Hippocampal formation (tissue), 2 donors: ENCODE results near the gene VN1R5.
"Not testable (repeated sequence)": the region's sequence is repeated elsewhere in the genome, so short reads cannot be mapped to it uniquely, and the experiment has no call there.

Source experiments
- DNase-seq, 2 donors: peaks; one replicate each; lab custom pipeline; 2025; lab: John Stamatoyannopoulos, UW

Gene VN1R5

DNA sequence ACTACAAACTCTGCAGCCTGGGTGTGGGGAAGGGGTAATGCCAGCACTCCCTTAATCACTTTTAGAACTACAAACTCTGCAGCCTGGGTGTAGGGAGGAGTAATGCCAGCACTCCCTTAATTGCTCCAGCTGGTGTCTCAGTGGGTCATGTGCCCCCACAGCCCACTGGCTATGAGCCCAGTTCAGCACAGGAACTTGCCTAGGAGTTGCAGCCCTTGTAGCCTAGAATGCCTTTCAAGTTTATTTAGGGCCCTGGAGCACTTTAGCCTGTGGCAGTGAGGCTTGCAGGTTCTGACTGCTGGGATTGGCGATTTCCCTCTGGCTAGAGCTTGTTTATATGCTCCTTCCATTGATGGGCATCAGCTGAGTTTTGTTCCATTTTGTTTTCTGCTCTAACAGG lies 17.1 kb downstream of the VN1R5 start:
- peak; percentile 24 to 36 for DNase-seq

GRCh38 chr1:247274605-247275256 lies 18.9 kb downstream of the VN1R5 start:
- no peak for DNase-seq

GRCh38 chr1:247277191-247277590 lies 21.3 kb downstream of the VN1R5 start:
- DNase-seq = no peak

DNA sequence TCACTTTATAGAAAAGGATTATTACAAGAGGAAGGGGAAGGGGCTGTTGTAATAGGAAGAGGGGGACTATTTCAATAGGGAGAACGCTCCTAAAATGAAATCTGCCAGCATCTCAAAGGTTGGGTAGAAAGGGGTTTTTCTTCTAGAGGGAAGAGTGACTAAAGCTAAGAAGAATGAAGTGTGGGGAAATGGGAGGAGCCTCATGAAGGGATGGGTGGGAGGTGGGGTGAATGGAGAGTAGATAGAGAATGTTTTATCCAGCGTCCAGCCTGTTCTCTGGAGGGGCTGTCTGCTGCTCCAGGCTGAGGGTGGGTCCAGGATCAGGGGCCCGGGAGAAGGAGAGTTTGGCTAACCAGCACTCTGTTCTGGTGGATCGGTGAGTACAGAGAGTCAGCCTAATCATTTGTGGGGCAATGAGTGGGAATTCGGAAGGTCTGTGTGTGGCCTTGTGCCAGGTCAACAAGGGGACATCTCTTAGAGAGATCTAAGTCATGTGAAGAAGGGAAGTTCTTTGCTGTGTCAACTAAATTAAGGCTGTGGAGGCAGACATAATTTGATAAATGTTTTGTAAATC lies 25.2 kb downstream of the VN1R5 start:
- no peak for DNase-seq

DNA sequence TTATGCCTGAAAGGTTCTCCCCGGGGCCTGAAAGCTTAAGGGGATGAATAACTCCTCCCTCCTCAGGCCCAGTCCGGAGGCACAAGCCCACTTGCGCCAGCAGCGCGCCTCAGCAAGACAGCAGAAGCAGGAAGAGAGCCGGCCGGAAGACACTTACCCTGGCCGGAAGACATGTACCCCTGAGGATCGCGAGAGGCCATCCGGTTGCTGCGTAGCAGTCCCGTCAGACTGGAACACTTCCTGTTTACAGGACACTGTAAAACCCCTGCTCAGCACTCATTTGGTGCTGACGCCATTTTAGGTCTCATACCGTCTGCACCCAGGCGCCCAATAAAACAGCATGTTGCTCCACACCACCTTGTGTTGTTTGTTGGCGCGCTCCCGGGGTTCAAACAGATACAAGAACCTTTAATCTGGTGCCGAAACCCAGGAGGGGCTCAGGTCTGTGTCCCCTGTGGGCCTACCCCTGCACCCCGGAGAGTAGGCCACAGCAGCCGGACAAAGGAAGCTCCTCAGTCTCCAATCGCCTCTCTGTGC lies 30.3 kb downstream of the VN1R5 start:
- no peak for DNase-seq

- no peak for DNase-seq
Measured at GRCh38 chr1:247287460-247287859, 31.6 kb downstream of the VN1R5 start.

GRCh38 chr1:247288341-247288740 lies 32.5 kb downstream of the VN1R5 start:
- DNase-seq = no peak

DNA sequence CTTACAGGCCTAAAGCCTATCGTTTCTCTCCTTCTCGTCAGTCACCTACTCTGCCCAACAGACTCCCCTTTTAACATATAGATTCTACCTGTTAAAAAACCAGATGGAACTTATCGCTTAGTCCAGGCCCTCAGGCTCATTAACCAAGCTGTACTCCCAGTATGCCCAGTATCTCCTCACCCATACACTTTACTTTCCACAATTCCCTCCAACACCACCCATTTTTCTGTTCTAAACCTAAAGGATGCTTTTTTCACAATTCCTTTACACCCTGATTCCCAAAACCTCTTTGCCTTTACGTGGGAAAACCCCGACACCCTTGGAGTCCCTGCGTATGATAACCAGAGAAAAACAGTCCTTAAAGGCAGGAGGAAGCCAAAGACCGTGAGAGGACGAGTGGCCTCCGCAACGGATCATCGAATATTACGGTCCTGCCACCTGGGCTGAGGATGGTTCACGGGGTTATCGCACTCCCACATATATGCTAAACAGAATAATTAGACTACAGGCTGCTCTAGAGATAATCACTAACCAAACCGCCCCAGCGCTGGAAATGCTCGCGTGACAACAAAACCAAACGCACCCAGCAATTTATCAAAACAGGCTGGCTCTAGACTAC lies 33.5 kb downstream of the VN1R5 start:
- DNase-seq = not testable (repeated sequence)

- DNase-seq = no peak
Measured at GRCh38 chr1:247290576-247290975, 34.7 kb downstream of the VN1R5 start.

- no peak for DNase-seq
Measured at GRCh38 chr1:247291161-247291560, 35.3 kb downstream of the VN1R5 start.

- no peak for DNase-seq
Measured at GRCh38 chr1:247291833-247292561, 36.1 kb downstream of the VN1R5 start.

DNA sequence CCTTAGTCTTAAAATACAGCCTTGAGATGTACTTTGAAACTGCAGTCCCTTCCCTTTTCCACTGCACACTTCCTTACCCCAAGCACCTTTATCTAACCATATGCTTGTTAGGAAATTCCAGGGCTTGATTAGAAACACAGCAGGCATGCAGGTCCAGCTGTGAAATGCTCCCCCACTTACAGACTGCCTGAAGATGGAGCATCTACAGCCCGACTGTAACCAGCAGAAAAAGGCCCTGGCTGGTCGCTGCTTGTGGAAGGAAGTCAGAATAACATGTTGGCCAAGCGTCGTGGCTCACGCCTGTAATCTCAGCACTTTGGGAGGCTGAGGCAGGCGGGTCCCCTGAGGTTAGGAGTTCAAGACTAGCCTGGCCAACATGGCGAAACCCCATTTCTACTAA lies 37.2 kb downstream of the VN1R5 start:
- no peak for DNase-seq

- DNase-seq = no peak
Measured at GRCh38 chr1:247294282-247294681, 38.4 kb downstream of the VN1R5 start.

DNA sequence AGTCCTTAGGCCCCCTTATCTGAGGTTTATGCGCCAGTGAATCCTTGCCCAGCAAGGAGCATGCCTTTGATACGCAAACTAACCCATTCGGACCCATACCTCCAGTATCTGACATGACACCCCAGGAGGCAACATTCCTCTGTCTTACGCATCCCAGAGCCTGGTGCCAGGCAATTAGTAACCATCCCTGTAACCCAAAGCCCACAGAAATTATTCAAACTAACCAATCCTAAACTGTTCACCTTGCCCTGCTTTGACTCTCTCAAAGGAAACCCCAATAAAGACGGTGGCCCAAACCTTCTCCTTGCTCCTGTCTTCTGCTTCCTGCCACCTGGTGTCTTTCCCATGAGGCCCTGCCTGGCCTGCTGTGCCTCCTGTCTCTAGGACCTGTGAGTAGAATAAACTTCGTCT lies 39.4 kb downstream of the VN1R5 start:
- DNase-seq = no peak

DNA sequence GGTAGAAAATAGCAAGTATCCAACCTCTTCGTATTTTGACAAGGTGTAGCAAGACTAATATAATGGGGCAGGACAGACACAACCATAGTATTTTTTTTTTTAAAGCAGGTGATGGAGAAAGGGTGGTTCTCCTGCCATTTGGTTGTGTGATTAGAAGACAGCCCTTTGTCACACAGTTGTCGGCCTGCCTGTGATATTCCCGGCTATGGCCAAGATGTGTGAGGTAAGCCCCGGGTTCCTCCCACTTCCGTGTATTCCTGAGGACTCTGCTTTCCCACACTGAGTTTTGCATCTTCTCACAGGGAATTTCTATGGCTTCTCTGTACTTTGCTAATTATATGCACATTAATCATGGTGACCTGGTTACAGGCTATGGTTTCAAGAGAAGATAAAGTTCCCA lies 39.9 kb downstream of the VN1R5 start:
- DNase-seq = no peak

GRCh38 chr1:247296599-247297180 lies 40.8 kb downstream of the VN1R5 start:
- no peak for DNase-seq

- DNase-seq = no peak
Measured at GRCh38 chr1:247297263-247298123, 41.6 kb downstream of the VN1R5 start.

DNA sequence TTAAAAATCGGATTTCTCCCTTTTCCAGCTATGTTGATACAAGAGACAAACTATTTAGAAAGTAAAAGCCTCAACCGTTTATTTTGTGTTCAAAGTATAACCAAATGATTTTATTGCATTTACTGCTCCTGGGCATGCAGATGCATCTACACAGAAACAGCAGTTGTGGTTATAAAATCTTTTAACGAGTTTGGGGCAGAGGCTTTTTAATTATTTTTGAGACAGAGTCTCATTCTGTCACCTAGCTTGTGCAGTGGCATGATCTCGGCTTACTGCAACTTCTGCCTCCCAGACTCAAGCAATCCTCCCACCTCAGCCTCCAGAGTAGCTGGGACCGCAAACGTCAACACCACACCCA lies 42.2 kb downstream of the VN1R5 start:
- no peak for DNase-seq

- DNase-seq = no peak
Measured at GRCh38 chr1:247298701-247299100, 42.8 kb downstream of the VN1R5 start.

GRCh38 chr1:247299723-247300381 lies 44.0 kb downstream of the VN1R5 start:
- DNase-seq = no peak
